GM21367 (cell line): ENCODE data around the gene ZNF280D.
A peak's percentile ranks its signal among the peaks of the same experiment; 100 is the strongest.
"Not testable (repeated sequence)": the region's sequence is repeated elsewhere in the genome, so short reads cannot be mapped to it uniquely, and the experiment has no call there.

Experiments used
- ATAC-seq: cut with Tn5 transposase; IDR thresholded peaks from one replicate; pipeline ENCODE4 v1.9.1; 2021; ENCODE audit not compliant: unreplicated experiment

Gene ZNF280D

GRCh38 chr15:56733136-56734012 lies at the start of gene ZNF280D:
Gene ZNF280D, minus strand, starts transcription at chr15:56733509. Its CDS starts 26,400 bp downstream, at chr15:56707109.
- ATAC-seq, result peak; percentile 58

- no peak for ATAC-seq
Observed at GRCh38 chr15:56782306-56782705, 49.0 kb upstream of the ZNF280D start.

GRCh38 chr15:56781666-56782065 lies 48.4 kb upstream of the ZNF280D start:
- ATAC-seq, result no peak

- ATAC-seq, result not testable (repeated sequence)
Observed at GRCh38 chr15:56780102-56780725, 46.9 kb upstream of the ZNF280D start.

GRCh38 chr15:56779449-56779848 lies 46.1 kb upstream of the ZNF280D start:
- ATAC-seq, result not testable (repeated sequence)

- ATAC-seq, result no peak
Observed at GRCh38 chr15:56778761-56779160, 45.5 kb upstream of the ZNF280D start.

- ATAC-seq, result no peak
Observed at GRCh38 chr15:56776839-56777238, 43.5 kb upstream of the ZNF280D start.

- ATAC-seq, result no peak
Observed at GRCh38 chr15:56775641-56776040, 42.3 kb upstream of the ZNF280D start.

- no peak for ATAC-seq
Observed at GRCh38 chr15:56774356-56774755, 41.0 kb upstream of the ZNF280D start.

GRCh38 chr15:56772868-56773639 lies 39.7 kb upstream of the ZNF280D start:
- no peak for ATAC-seq

- ATAC-seq, result no peak
Observed at GRCh38 chr15:56770173-56770572, 36.9 kb upstream of the ZNF280D start.

- no peak for ATAC-seq
Observed at GRCh38 chr15:56767315-56767714, 34.0 kb upstream of the ZNF280D start.

- ATAC-seq, result no peak
Observed at GRCh38 chr15:56765251-56765650, 31.9 kb upstream of the ZNF280D start.

GRCh38 chr15:56763141-56763895 lies 30.0 kb upstream of the ZNF280D start:
- ATAC-seq, result no peak

- no peak for ATAC-seq
Observed at GRCh38 chr15:56760186-56760585, 26.9 kb upstream of the ZNF280D start.

- no peak for ATAC-seq
Observed at GRCh38 chr15:56759450-56759845, 26.1 kb upstream of the ZNF280D start.

- no peak for ATAC-seq
Observed at GRCh38 chr15:56758770-56759449, 25.6 kb upstream of the ZNF280D start.

- ATAC-seq, result no peak
Observed at GRCh38 chr15:56757875-56758274, 24.6 kb upstream of the ZNF280D start.

GRCh38 chr15:56754772-56755370 lies 21.6 kb upstream of the ZNF280D start:
- ATAC-seq, result no peak

GRCh38 chr15:56752986-56753385 lies 19.7 kb upstream of the ZNF280D start:
- no peak for ATAC-seq
